H1 (cell line): Measurements from ENCODE around the gene SLC35B1. TPM values are rescaled to one million over a fixed set of nuclear protein-coding genes. Genes with fewer than 3 reads are reported as not detected.

ENCODE experiments used
- CTCF ChIA-PET: fragments of 300-600 bp; sonication (Branson Sonifier 250); formaldehyde crosslinking; loops from one replicate; lab custom pipeline; 2021; ENCODE audit not compliant: partially characterized antibody; lab: Charles Lee
- POLR2A ChIA-PET: fragments of 300-600 bp; sonication (Branson Sonifier 250); formaldehyde crosslinking; loops from one replicate; lab custom pipeline; 2021; ENCODE audit warnings: inconsistent platforms; ENCODE audit not compliant: partially characterized antibody; lab: Charles Lee
- DNase-seq, 2 experiments: peaks; one replicate each; pipeline versions ENCODE4 v3.0.0 to v3.0.0-alpha.2; 2010 to 2022; ENCODE audit warnings: low spot score in 2 of 2, low read depth in 1 of 2, mixed read lengths in 1 of 2
- FAIRE-seq: peaks from 2 replicates; lab custom pipeline; 2011; peaks lifted over from hg19 to GRCh38; lab: Jason Lieb, UNC
- H2AFZ ChIP-seq: 2 replicates; pipeline ENCODE4 v1.8.1; 2012; ENCODE audit warnings: low read length, inconsistent platforms
- H2AK5ac ChIP-seq: 2 replicates; pipeline ENCODE4 v1.6.1; 2013; ENCODE audit warnings: low read depth, low read length
- H2BK120ac ChIP-seq: replicated peaks from 2 replicates; pipeline ENCODE3; 2013; ENCODE audit warnings: low read depth, low read length, inconsistent platforms
- H2BK12ac ChIP-seq: 2 replicates; pipeline ENCODE4 v1.6.1; 2013; ENCODE audit warnings: low read depth, low read length
- H2BK15ac ChIP-seq: 2 replicates; pipeline ENCODE4 v1.6.1; 2013; ENCODE audit warnings: low read length
- H2BK20ac ChIP-seq: 2 replicates; pipeline ENCODE4 v1.6.1; 2013; ENCODE audit warnings: low read length
- H2BK5ac ChIP-seq: 2 replicates; pipeline ENCODE4 v1.6.1; 2013; ENCODE audit warnings: low read depth, low read length
- H3K14ac ChIP-seq: 2 replicates; pipeline ENCODE4 v1.6.1; 2013; ENCODE audit warnings: inconsistent platforms; ENCODE audit not compliant: insufficient read length
- H3K18ac ChIP-seq: 2 replicates; pipeline ENCODE4 v1.6.1; 2013; ENCODE audit warnings: low read length; ENCODE audit errors: extremely low read depth
- H3K23ac ChIP-seq: 2 replicates; pipeline ENCODE4 v1.6.1; 2013; ENCODE audit warnings: inconsistent platforms; ENCODE audit not compliant: insufficient read length
- H3K23me2 ChIP-seq: 2 replicates; pipeline ENCODE4 v1.6.1; 2013; ENCODE audit warnings: low read depth, low read length
- H3K27ac ChIP-seq: 2 replicates; pipeline ENCODE4 v1.6.1; 2011; ENCODE audit warnings: low read depth, low read length, inconsistent platforms
- H3K27me3 ChIP-seq, 4 experiments: replicated peaks in 1 of 4; 1 replicate in 1 of 4; 2 replicates in 3 of 4; pipeline versions ENCODE4 v1.6.1 to v1.8.1; 2011 to 2013; ENCODE audit warnings: low read length in 3 of 4, mild to moderate bottlenecking in 3 of 4, inconsistent platforms in 2 of 4, mixed read lengths in 2 of 4, moderate library complexity in 1 of 4; ENCODE audit not compliant: control insufficient read depth in 3 of 4, insufficient read depth in 3 of 4; ENCODE audit errors: extremely low read depth in 1 of 4
- H3K36me3 ChIP-seq, 4 experiments: 2 replicates each; pipeline versions ENCODE4 v1.6.1 to v1.8.1; 2011 to 2013; ENCODE audit warnings: mild to moderate bottlenecking in 4 of 4, low read length in 3 of 4, moderate library complexity in 2 of 4, control low read depth in 1 of 4, inconsistent platforms in 1 of 4; ENCODE audit not compliant: insufficient read depth in 4 of 4, control insufficient read depth in 2 of 4
- H3K4ac ChIP-seq: replicated peaks from 2 replicates; pipeline ENCODE3; 2013; ENCODE audit warnings: low read length, low read depth, mixed read lengths, inconsistent platforms; ENCODE audit not compliant: insufficient read length
- H3K4me1 ChIP-seq, 4 experiments: replicated peaks in 1 of 4; 1 replicate in 1 of 4; 2 replicates in 3 of 4; pipeline versions ENCODE4 v1.6.1 to v1.8.1; 2011 to 2013; ENCODE audit warnings: low read length in 3 of 4, inconsistent platforms in 2 of 4, mixed read lengths in 1 of 4; ENCODE audit not compliant: insufficient read depth in 4 of 4, control insufficient read depth in 3 of 4
- H3K4me2 ChIP-seq, 2 experiments: 2 replicates each; pipeline versions ENCODE4 v1.6.1 to v1.8.1; 2011 to 2013; ENCODE audit warnings: low read depth in 2 of 2, low read length in 2 of 2, control low read depth in 1 of 2, inconsistent platforms in 1 of 2, mild to moderate bottlenecking in 1 of 2; ENCODE audit not compliant: insufficient read depth in 1 of 2
- H3K4me3 ChIP-seq, 4 experiments: fragments of 200-600, 300-600 bp in 1 of 4; sonication (generic), shearing (Covaris generic), sonication (Bioruptor Twin) in 1 of 4; 2 replicates each; pipeline versions ENCODE4 v1.5.1 to v1.8.1; 2011 to 2016; ENCODE audit warnings: low read length in 4 of 4, low read depth in 3 of 4, control low read depth in 2 of 4, inconsistent platforms in 2 of 4, mild to moderate bottlenecking in 2 of 4, mixed read lengths in 1 of 4, moderate library complexity in 1 of 4; ENCODE audit not compliant: insufficient read depth in 2 of 4; ENCODE audit errors: extremely low read depth in 1 of 4
- H3K56ac ChIP-seq: replicated peaks from 2 replicates; pipeline ENCODE3; 2013; ENCODE audit warnings: low read depth, mild to moderate bottlenecking, mixed read lengths, low read length, inconsistent platforms; ENCODE audit not compliant: insufficient read length
- H3K79me1 ChIP-seq: 2 replicates; pipeline ENCODE4 v1.6.1; 2013; ENCODE audit warnings: low read depth, low read length, control low read depth
- H3K79me2 ChIP-seq, 2 experiments: 2 replicates each; pipeline versions ENCODE4 v1.6.1 to v1.8.1; 2012 to 2013; ENCODE audit warnings: low read length in 2 of 2, mild to moderate bottlenecking in 2 of 2, inconsistent platforms in 1 of 2; ENCODE audit not compliant: insufficient read depth in 2 of 2, control insufficient read depth in 1 of 2
- H3K9ac ChIP-seq, 4 experiments: replicated peaks in 1 of 4; 1 replicate in 1 of 4; 2 replicates in 3 of 4; pipeline versions ENCODE4 v1.6.1 to v1.8.1; 2011 to 2013; ENCODE audit warnings: low read depth in 3 of 4, low read length in 3 of 4, control low read depth in 2 of 4, mild to moderate bottlenecking in 2 of 4, moderate library complexity in 2 of 4, inconsistent platforms in 1 of 4; ENCODE audit errors: extremely low read depth in 1 of 4
- H3K9me3 ChIP-seq, 2 experiments: 2 replicates each; pipeline versions ENCODE4 v1.6.1 to v1.8.1; 2012 to 2013; ENCODE audit warnings: mild to moderate bottlenecking in 2 of 2, moderate library complexity in 2 of 2, control low read depth in 1 of 2, inconsistent platforms in 1 of 2, low read depth in 1 of 2, low read length in 1 of 2, mixed read lengths in 1 of 2; ENCODE audit not compliant: insufficient read depth in 2 of 2
- H4K20me1 ChIP-seq, 2 experiments: replicated peaks in 1 of 2; 2 replicates each; pipeline versions ENCODE3 to v1.8.1; 2011 to 2013; ENCODE audit warnings: inconsistent platforms in 2 of 2, low read length in 2 of 2, mild to moderate bottlenecking in 1 of 2; ENCODE audit not compliant: insufficient read depth in 2 of 2, control insufficient read depth in 1 of 2
- H4K5ac ChIP-seq: 2 replicates; pipeline ENCODE4 v1.6.1; 2013; ENCODE audit warnings: low read length, low read depth, mixed read lengths, inconsistent platforms; ENCODE audit not compliant: insufficient read length
- H4K8ac ChIP-seq: 2 replicates; pipeline ENCODE4 v1.8.0; 2013; ENCODE audit warnings: mild to moderate bottlenecking, moderate library complexity, low read length, inconsistent platforms; ENCODE audit not compliant: insufficient read depth; ENCODE audit errors: extremely low read depth
- H4K91ac ChIP-seq: replicated peaks from 2 replicates; pipeline ENCODE3; 2013; ENCODE audit warnings: low read length, mixed read lengths, inconsistent platforms; ENCODE audit not compliant: insufficient read length
- E2F6 ChIP-seq: IDR thresholded peaks from 2 replicates; pipeline ENCODE4 v1.6.1; 2012; ENCODE audit warnings: inconsistent platforms
- NRF1 ChIP-seq: IDR thresholded peaks from 2 replicates; pipeline ENCODE4 v1.6.1; 2011; ENCODE audit warnings: mild to moderate bottlenecking, low read depth, low read length, improper control_type of control experiment
- WGBS, 2 experiments: shearing (Covaris generic) in 1 of 2; methylation state at CpG; one replicate each; pipeline versions ENCODE4 v1.1.6 to v1.1.7; 2013 to 2015; ENCODE audit warnings: low lambda C conversion rate in 2 of 2, mixed read lengths in 2 of 2, inconsistent platforms in 1 of 2, low coverage in 1 of 2, missing lambda C conversion rate in 1 of 2; ENCODE audit not compliant: insufficient replicate concordance in 2 of 2, insufficient coverage in 1 of 2, insufficient read length in 1 of 2; ENCODE audit errors: extremely low coverage in 1 of 2, missing lambda C conversion rate in 1 of 2; 5-methylcytosine and 5-hydroxymethylcytosine counted together
- polyA plus RNA-seq, 7 experiments: library from polyadenylated mRNA; depleted of rRNA in 3 of 7; stranded (reverse) in 5 of 7; unstranded in 2 of 7; fragments of >200 nt in 5 of 7; fragments of 200-250 nt in 2 of 7; gene quantifications; 1 replicate in 5 of 7; 2 replicates in 1 of 7; 4 replicates in 1 of 7; pipeline versions ENCODE4 v1.2.1 to v1.2.3, GENCODE V29; 2011 to 2013; ENCODE audit warnings: missing spikeins in 2 of 7, mixed read lengths in 2 of 7
- total RNA-seq: library from RNA; stranded (reverse); fragmentation: NEBNext Ultra II Directional; extraction: Animal tissue kit (Norgen Biotek cat#: 25700); gene quantifications from 2 replicates; pipeline ENCODE4 v1.2.1, GENCODE V29; 2021

Gene SLC35B1
- total and polyA plus RNA-seq, 2 of the 8 experiments (the other 6 are each of a cell fraction or from before 2014, with no cell fraction given): 56.5 to 87.7 TPM

GRCh38 chr17:49746791-49747490 lies 39.2 kb upstream of the SLC35B1 start:
- H3K36me3 ChIP-seq: peaks cover 0 to 4% (median 0%) of the 10 kb centered on the region in 4 experiments; a peak in 3 of 8 replicates
- H3K4ac ChIP-seq: no peak overlapping the region
- H3K79me1 ChIP-seq: 0 out of 2 replicates have a peak, but pooled peaks cover 2% of the 10 kb centered on the region
- H4K5ac ChIP-seq: no peak overlapping the region
- no peak overlapping the region for H2BK5ac ChIP-seq
- H3K79me2 ChIP-seq: peaks cover 0 to 29% of the 10 kb centered on the region in 2 experiments; a peak in 3 of 4 replicates
- H3K14ac ChIP-seq: no peak overlapping the region
- no peak overlapping the region for H3K23ac ChIP-seq
- no peak overlapping the region for H3K56ac ChIP-seq
- H3K18ac ChIP-seq: no peak overlapping the region
- H2AFZ ChIP-seq: no peak overlapping the region
- no peak overlapping the region for H2BK20ac ChIP-seq
- H2BK120ac ChIP-seq: no peak overlapping the region
- FAIRE-seq: no peak
- H3K4me2 ChIP-seq: no peak overlapping the region
- 80% methylated on average over 5 of the region's 5 CpGs; no CpG with 5 or more reads in 1 of the 2 experiments for WGBS, 2 experiments
- no peak overlapping the region for H3K9ac ChIP-seq
- DNase-seq: no peak
- ChIA-PET CTCF (interaction anchor here (0.6 to 1.5 kb wide), 9 partner anchors 9 to 962 kb away, joined by 3 to 10 read pairs (median 3); no protein-coding TSS in a partner anchor), POLR2A (interaction anchor here (0.5 to 3.0 kb wide), 4 partner anchors 12 to 41 kb away, joined by 3 to 17 read pairs (median 5); partner anchors contain the start of genes FAM117A and KAT7)
- no peak overlapping the region for H4K8ac ChIP-seq
- no peaks in the 10 kb centered on the region for H3K27me3 ChIP-seq
- no peaks in the 10 kb centered on the region for H3K9me3 ChIP-seq
- no peak overlapping the region for H2BK12ac ChIP-seq
- H4K91ac ChIP-seq: no peak overlapping the region
- H4K20me1 ChIP-seq: peaks cover 0 to 12% of the 10 kb centered on the region in 2 experiments
- H2BK15ac ChIP-seq: no peak overlapping the region
- peaks cover 0 to 2% (median 0%) of the 10 kb centered on the region in 4 experiments; a peak in 1 of 7 replicates for H3K4me1 ChIP-seq
- no peaks in the 10 kb centered on the region for H3K23me2 ChIP-seq
- H2AK5ac ChIP-seq: no peak overlapping the region
- H3K27ac ChIP-seq: no peak overlapping the region
- TF ChIP-seq NRF1 (no peak), E2F6 (no peak)
- TF ChIP-seq, all 59 proteins: peak for 0
- no peak overlapping the region for H3K4me3 ChIP-seq
